Trophoblast cell (in vitro differentiated cells and primary cell): ENCODE data around the gene PLEKHG5.

Source experiments
- DNase-seq, 2 donors: peaks; one replicate each; pipeline ENCODE4 v3.0.0-alpha.2; 2016
- H2AFZ ChIP-seq: 2 replicates; pipeline ENCODE4 v1.6.1; 2013; ENCODE audit warnings: low read length, moderate library complexity, mild to moderate bottlenecking; ENCODE audit not compliant: insufficient read depth, poor library complexity
- H2AK5ac ChIP-seq: 2 replicates; pipeline ENCODE4 v1.6.1; 2013; ENCODE audit warnings: mild to moderate bottlenecking, low read length
- H2BK120ac ChIP-seq: 2 replicates; pipeline ENCODE4 v1.6.1; 2013; ENCODE audit warnings: low read length, mild to moderate bottlenecking, moderate library complexity; ENCODE audit not compliant: insufficient read depth, poor library complexity
- H2BK12ac ChIP-seq: 2 replicates; pipeline ENCODE4 v1.6.1; 2013; ENCODE audit warnings: mild to moderate bottlenecking, low read length, moderate library complexity
- H2BK5ac ChIP-seq: 2 replicates; pipeline ENCODE4 v1.6.1; 2013; ENCODE audit warnings: low read length, low read depth, moderate library complexity, mild to moderate bottlenecking; ENCODE audit not compliant: poor library complexity
- H3K14ac ChIP-seq: 2 replicates; pipeline ENCODE4 v1.6.1; 2013; ENCODE audit warnings: mild to moderate bottlenecking, low read length
- H3K18ac ChIP-seq: 2 replicates; pipeline ENCODE4 v1.6.1; 2013; ENCODE audit warnings: mild to moderate bottlenecking, low read length
- H3K23ac ChIP-seq: 2 replicates; pipeline ENCODE4 v1.6.1; 2013; ENCODE audit warnings: low read length
- H3K27ac ChIP-seq: 2 replicates; pipeline ENCODE4 v1.5.1; 2013; ENCODE audit warnings: low read depth, mild to moderate bottlenecking, inconsistent platforms, low read length, moderate library complexity
- H3K27me3 ChIP-seq: 2 replicates; pipeline ENCODE4 v1.6.1; 2013; ENCODE audit warnings: inconsistent platforms, mild to moderate bottlenecking, low read length, moderate library complexity; ENCODE audit not compliant: insufficient read depth
- H3K36me3 ChIP-seq, 2 experiments: 1 replicate in 1 of 2; 2 replicates in 1 of 2; pipeline ENCODE4 v1.6.1; 2013; ENCODE audit warnings: low read length in 2 of 2, mild to moderate bottlenecking in 2 of 2, moderate library complexity in 1 of 2; ENCODE audit not compliant: insufficient read depth in 2 of 2, control insufficient read depth in 1 of 2
- H3K4ac ChIP-seq: 2 replicates; pipeline ENCODE4 v1.6.1; 2013; ENCODE audit warnings: low read depth, mild to moderate bottlenecking, low read length, moderate library complexity
- H3K4me1 ChIP-seq, 2 experiments: 1 replicate in 1 of 2; 2 replicates in 1 of 2; pipeline ENCODE4 v1.6.1; 2013; ENCODE audit warnings: low read length in 2 of 2, mild to moderate bottlenecking in 2 of 2, moderate library complexity in 1 of 2; ENCODE audit not compliant: insufficient read depth in 2 of 2, control insufficient read depth in 1 of 2
- H3K4me2 ChIP-seq: 2 replicates; pipeline ENCODE4 v1.6.1; 2013; ENCODE audit warnings: inconsistent platforms, mild to moderate bottlenecking, low read length, moderate library complexity
- H3K4me3 ChIP-seq: 2 replicates; pipeline ENCODE4 v1.5.1; 2013; ENCODE audit warnings: mild to moderate bottlenecking, low read depth, low read length, inconsistent platforms
- H3K79me1 ChIP-seq: one replicate; pipeline ENCODE4 v1.6.1; 2013; ENCODE audit warnings: low read length
- H3K79me2 ChIP-seq: 2 replicates; pipeline ENCODE4 v1.6.1; 2013; ENCODE audit warnings: low read length, mild to moderate bottlenecking; ENCODE audit not compliant: control insufficient read depth, insufficient read depth, poor library complexity
- H3K9ac ChIP-seq: 2 replicates; pipeline ENCODE4 v1.6.1; 2013; ENCODE audit warnings: mild to moderate bottlenecking, low read length
- H3K9me3 ChIP-seq: 2 replicates; pipeline ENCODE4 v1.6.1; 2013; ENCODE audit warnings: low read depth, mild to moderate bottlenecking, control low read depth, inconsistent platforms, low read length; ENCODE audit not compliant: insufficient read depth
- H4K12ac ChIP-seq: 2 replicates; pipeline ENCODE4 v1.6.1; 2013; ENCODE audit warnings: low read depth, mild to moderate bottlenecking, low read length, moderate library complexity
- H4K8ac ChIP-seq: 2 replicates; pipeline ENCODE4 v1.6.1; 2013; ENCODE audit warnings: low read depth, mild to moderate bottlenecking, low read length, moderate library complexity
- H4K91ac ChIP-seq: one replicate; pipeline ENCODE4 v1.6.1; 2013; ENCODE audit warnings: low read depth, mild to moderate bottlenecking, low read length, moderate library complexity
- WGBS: extraction: QIAGEN DNeasy Blood & Tissue Kit; methylation state at CpG from one replicate; pipeline ENCODE4 v1.1.7; 2013; ENCODE audit warnings: missing lambda C conversion rate; ENCODE audit not compliant: insufficient read length, insufficient coverage; ENCODE audit errors: extremely low coverage; 5-methylcytosine and 5-hydroxymethylcytosine counted together

The PLEKHG5 gene

DNA sequence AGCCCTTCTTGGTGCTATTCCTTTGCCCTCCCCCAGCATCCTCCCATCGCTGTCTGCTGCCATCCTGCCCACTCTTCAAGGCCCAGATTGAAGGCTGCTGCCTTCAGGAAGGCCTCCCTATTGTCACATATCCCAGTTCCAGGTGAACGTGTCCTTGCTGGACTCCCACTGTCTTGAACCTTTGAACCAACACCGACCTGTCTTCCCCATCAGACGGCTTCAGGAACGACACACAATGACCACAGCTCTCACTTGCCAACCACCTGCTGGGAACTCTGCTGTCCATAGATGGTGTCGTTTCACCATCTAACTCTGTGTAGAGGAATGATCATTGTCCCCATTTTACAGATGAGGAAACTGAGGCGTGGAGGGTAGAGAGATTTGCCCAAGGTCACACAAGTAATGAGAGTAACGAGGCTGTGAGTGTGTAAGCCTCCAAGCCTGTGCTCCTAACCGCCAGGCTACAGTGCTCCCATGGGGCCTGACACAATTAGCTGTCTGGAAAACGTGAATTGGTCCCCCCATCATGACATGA is 9.9 kb upstream of the PLEKHG5 start:
- Histone ChIP-seq H3K14ac (no peak overlapping the region), H3K79me2 (peaks cover 6% of the 10 kb centered on the region), H3K27ac (no peak overlapping the region), H2BK5ac (no peak overlapping the region), H3K4me2 (no peak overlapping the region), H3K79me1 (peaks cover 22% of the 10 kb centered on the region), H3K4ac (no peak overlapping the region), H4K12ac (no peak overlapping the region), H3K9ac (no peak overlapping the region), H3K4me1 (peaks cover 20 to 29% of the 10 kb centered on the region in 2 experiments), H3K9me3 (peaks cover 2% of the 10 kb centered on the region), H4K91ac (no peak overlapping the region), H3K23ac (no peak overlapping the region), H3K27me3 (no peaks in the 10 kb centered on the region), H2AK5ac (peak overlapping the region; percentile 23), H2BK12ac (peak overlapping the region; percentile 42), H4K8ac (no peak overlapping the region), H3K36me3 (no peaks in the 10 kb centered on the region), H2BK120ac (no peak overlapping the region), H3K4me3 (no peak overlapping the region), H3K18ac (no peak overlapping the region), H2AFZ (no peak overlapping the region)
- no peak for DNase-seq
- WGBS, result no CpG with 5 or more reads among the region's 10 CpGs

DNA sequence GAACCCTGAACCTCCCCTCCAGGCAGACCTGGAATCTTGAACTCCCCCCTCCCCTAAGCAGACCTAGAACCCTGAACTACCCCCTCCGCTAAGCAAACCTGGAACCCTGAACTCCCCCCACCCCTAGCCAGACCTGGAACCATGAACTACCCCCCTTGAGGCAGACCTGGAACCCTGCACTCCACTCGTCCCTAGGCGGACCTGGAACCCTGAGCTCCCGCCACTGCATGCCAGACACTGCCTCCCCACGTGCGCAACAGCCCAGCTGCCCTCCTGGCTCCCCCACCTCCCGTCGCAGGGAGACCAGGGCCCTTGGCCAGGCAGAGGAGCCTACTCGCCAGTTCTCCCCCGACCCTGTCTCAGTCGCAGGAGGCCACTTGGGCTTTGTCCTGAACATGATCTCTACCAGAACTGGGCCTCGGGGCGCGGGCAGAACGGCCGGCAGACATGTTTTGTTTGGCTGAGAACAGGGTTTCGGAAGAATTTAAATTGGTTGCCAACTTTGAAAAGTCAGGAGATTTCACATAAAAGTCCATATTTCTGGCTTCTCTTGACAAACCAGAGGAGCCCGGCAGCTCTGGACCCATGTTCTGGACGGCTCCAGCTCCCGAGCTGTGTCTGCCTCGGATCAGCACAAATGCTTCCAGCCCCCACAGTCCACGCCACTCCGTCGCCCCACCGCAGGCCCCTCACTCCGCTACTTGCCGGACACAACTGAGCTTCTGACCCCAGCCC is 9.2 kb upstream of the PLEKHG5 start:
- no peak overlapping the region for H3K23ac ChIP-seq
- no peak for DNase-seq
- no peaks in the 10 kb centered on the region for H3K27me3 ChIP-seq
- peak overlapping the region; percentile 55 for H3K14ac ChIP-seq
- H3K79me2 ChIP-seq, result peaks cover 6% of the 10 kb centered on the region
- H3K4ac ChIP-seq, result no peak overlapping the region
- H4K8ac ChIP-seq, result peak overlapping the region; percentile 5
- H3K36me3 ChIP-seq, result no peaks in the 10 kb centered on the region
- H4K12ac ChIP-seq, result no peak overlapping the region
- H2BK120ac ChIP-seq, result peak overlapping the region; percentile 10
- no peak overlapping the region for H3K4me3 ChIP-seq
- peaks cover 18% of the 10 kb centered on the region for H3K79me1 ChIP-seq
- no peak overlapping the region for H3K9ac ChIP-seq
- no peak overlapping the region for H2AFZ ChIP-seq
- H3K27ac ChIP-seq, result no peak overlapping the region
- no peak overlapping the region for H3K4me2 ChIP-seq
- H2BK12ac ChIP-seq, result peak overlapping the region; percentile 42
- H3K18ac ChIP-seq, result no peak overlapping the region
- H4K91ac ChIP-seq, result peak overlapping the region; percentile 20
- no peak overlapping the region for H2BK5ac ChIP-seq
- H2AK5ac ChIP-seq, result peak overlapping the region; percentile 81
- H3K9me3 ChIP-seq, result peaks cover 2% of the 10 kb centered on the region
- peaks cover 20 to 30% of the 10 kb centered on the region in 2 experiments for H3K4me1 ChIP-seq
- WGBS, result no CpG with 5 or more reads among the region's 27 CpGs

DNA sequence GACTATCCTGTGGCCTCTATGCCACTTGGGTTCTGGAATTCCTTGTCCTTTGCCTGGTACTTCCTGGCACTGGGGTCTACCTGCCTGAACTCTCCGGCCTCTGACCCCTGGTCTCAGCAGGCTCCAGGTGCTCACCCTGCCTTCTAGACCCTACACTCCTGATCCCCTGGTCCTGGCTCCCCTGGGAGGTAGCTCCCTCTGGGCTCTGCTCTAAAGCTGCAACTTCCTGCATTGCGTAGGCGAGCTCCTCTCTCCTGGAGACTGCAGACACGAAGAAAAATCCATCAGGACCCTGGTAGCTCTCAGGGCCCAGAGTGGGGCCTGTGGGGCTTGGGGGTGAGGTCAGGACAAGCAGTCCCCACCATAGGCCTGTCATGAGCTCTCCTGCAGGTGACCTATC is 7.8 kb upstream of the PLEKHG5 start:
- Histone ChIP-seq H2AFZ (no peak overlapping the region), H3K79me1 (peaks cover 13% of the 10 kb centered on the region), H3K79me2 (peaks cover 6% of the 10 kb centered on the region), H2BK12ac (peak overlapping the region; percentile 10), H3K4me1 (peaks cover 20 to 34% of the 10 kb centered on the region in 2 experiments), H3K9ac (no peak overlapping the region), H3K27ac (no peak overlapping the region), H3K4ac (no peak overlapping the region), H3K18ac (no peak overlapping the region), H2AK5ac (no peak overlapping the region), H4K12ac (no peak overlapping the region), H3K4me3 (no peak overlapping the region), H3K14ac (no peak overlapping the region), H2BK120ac (no peak overlapping the region), H3K36me3 (peaks cover 0 to 5% of the 10 kb centered on the region in 2 experiments), H3K4me2 (no peak overlapping the region), H4K8ac (no peak overlapping the region), H2BK5ac (no peak overlapping the region), H3K9me3 (no peaks in the 10 kb centered on the region), H3K23ac (no peak overlapping the region), H3K27me3 (no peaks in the 10 kb centered on the region), H4K91ac (peak overlapping the region; percentile 23)
- no CpG with 5 or more reads among the region's 4 CpGs for WGBS
- DNase-seq, result no peak

DNA sequence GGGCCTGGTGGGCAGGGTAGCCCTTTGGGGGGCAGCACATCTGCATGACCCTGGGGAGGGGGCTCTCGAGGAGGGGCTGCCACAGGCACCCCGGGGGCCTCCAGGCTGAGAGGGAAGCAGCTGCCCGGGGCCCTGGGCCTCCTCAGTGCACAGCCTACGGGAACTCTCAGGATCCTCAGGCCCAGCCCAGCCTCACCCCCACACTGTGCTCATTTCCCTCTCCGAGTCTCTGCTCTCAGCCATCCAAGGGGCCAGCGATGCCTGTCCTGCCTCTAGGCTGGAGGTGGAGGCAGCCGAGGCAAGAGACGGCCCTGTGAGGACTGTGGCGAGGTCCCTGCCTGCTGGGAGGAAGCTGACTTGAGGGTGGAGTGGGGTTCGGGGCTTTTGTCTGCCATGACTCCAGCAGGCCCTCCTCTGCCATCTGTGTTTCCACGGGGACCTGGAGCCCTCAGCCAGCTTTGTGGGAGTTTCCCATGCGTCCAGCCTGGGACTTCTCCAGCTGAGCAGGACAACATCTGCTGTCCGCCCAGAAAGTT is 7.2 kb upstream of the PLEKHG5 start:
- Histone ChIP-seq H3K4me1 (peaks cover 20 to 34% of the 10 kb centered on the region in 2 experiments), H3K79me2 (peaks cover 6% of the 10 kb centered on the region), H2AFZ (no peak overlapping the region), H4K91ac (peak overlapping the region; percentile 13), H2BK120ac (no peak overlapping the region), H2BK12ac (peak overlapping the region; percentile 19), H3K18ac (no peak overlapping the region), H3K27ac (no peak overlapping the region), H3K4ac (no peak overlapping the region), H3K4me2 (no peak overlapping the region), H2BK5ac (no peak overlapping the region), H3K9ac (no peak overlapping the region), H3K14ac (no peak overlapping the region), H3K27me3 (no peaks in the 10 kb centered on the region), H4K12ac (no peak overlapping the region), H3K79me1 (peaks cover 13% of the 10 kb centered on the region), H3K9me3 (no peaks in the 10 kb centered on the region), H3K23ac (no peak overlapping the region), H3K4me3 (no peak overlapping the region), H2AK5ac (no peak overlapping the region), H3K36me3 (peaks cover 0 to 5% of the 10 kb centered on the region in 2 experiments), H4K8ac (no peak overlapping the region)
- WGBS, result no CpG with 5 or more reads among the region's 13 CpGs
- no peak for DNase-seq
